Measurements from ENCODE around the gene WDPCP. TPM values are rescaled to one million over a fixed set of nuclear protein-coding genes. Genes with fewer than 3 reads are reported as not detected.

WDPCP gene
- total and polyA plus RNA-seq, 2 of the 4 experiments (the other 2 are of a cell fraction): 2.2 to 10.2 TPM

GRCh38 chr2:63424329-63425078 is 163.8 kb downstream of the WDPCP start:
- H3K36me3 ChIP-seq (ENCODE audit: control insufficient read depth, insufficient read depth, low read length): no peaks in the 10 kb centered on the region
- BruUV-seq (replicated peaks): no TSS peak
- H4K91ac ChIP-seq (ENCODE audit: insufficient read depth, low read depth, low read length): no peak overlapping the region
- dilution Hi-C loops (cut with HindIII; ENCODE audit: low sequenced_read_pairs, unreplicated experiment) (no loop called here), in situ Hi-C loops (cut with MboI; ENCODE audit: low sequenced_read_pairs) (no loop called here), intact Hi-C loops (cut with micrococcal nuclease) (no loop called here)
- no peak overlapping the region for H3K9ac ChIP-seq (ENCODE audit: low read depth, low read length)
- no peak overlapping the region for H3K18ac ChIP-seq (ENCODE audit: low read depth, low read length)
- H4K8ac ChIP-seq (ENCODE audit: low read depth in 2 of 2, low read length in 2 of 2): no peak overlapping the region
- DNase-seq (peak; percentile 41), ATAC-seq (ENCODE audit: low read depth) (peak; percentile 35; the same call in 1 of the 2 replicates)
- WGBS, 2 experiments (ENCODE audit: extremely low coverage in 2 of 2, insufficient read length in 1 of 2): 34% methylated on average over 3 of the region's 15 CpGs; no CpG with 5 or more reads in 1 of the 2 experiments
- no peaks in the 10 kb centered on the region for H4K20me1 ChIP-seq (ENCODE audit: insufficient read depth, low read length)
- H3K14ac ChIP-seq (replicated peaks; ENCODE audit: low read depth, low read length): no peak overlapping the region
- H2AK5ac ChIP-seq (ENCODE audit: low read depth, low read length): no peak overlapping the region
- H2AK9ac ChIP-seq (replicated peaks; ENCODE audit: low read depth, low read length, poor library complexity): no peak overlapping the region
- no peaks in the 10 kb centered on the region for H3K9me3 ChIP-seq (ENCODE audit: control insufficient read depth, insufficient read depth, low read length)
- H3K9me1 ChIP-seq (ENCODE audit: insufficient read depth, low read length): no peaks in the 10 kb centered on the region
- no peak overlapping the region for H3K23ac ChIP-seq (ENCODE audit: low read depth, low read length)
- H3K4me2 ChIP-seq (ENCODE audit: low read depth, low read length): no peak overlapping the region
- H3K4me3 ChIP-seq (ENCODE audit: insufficient read depth, low read depth, low read length): no peak overlapping the region
- H2BK15ac ChIP-seq (ENCODE audit: low read depth, low read length): no peak overlapping the region
- H3K56ac ChIP-seq (ENCODE audit: extremely low read depth, insufficient read depth, low read length): no peak overlapping the region
- H2BK5ac ChIP-seq (ENCODE audit: low read depth, low read length, poor library complexity, severe bottlenecking): no peak overlapping the region
- no peak overlapping the region for H3K27ac ChIP-seq (ENCODE audit: insufficient read depth, low read length)
- H2BK120ac ChIP-seq (ENCODE audit: low read depth, low read length): no peak overlapping the region
- no peaks in the 10 kb centered on the region for H3K4me1 ChIP-seq (ENCODE audit: control insufficient read depth, insufficient read depth, low read length)
- no peak overlapping the region for H4K5ac ChIP-seq (ENCODE audit: low read depth, low read length)
- no peak overlapping the region for H3K4ac ChIP-seq (ENCODE audit: low read depth, low read length)
- H3K79me1 ChIP-seq (ENCODE audit: low read depth in 1 of 2, low read length in 2 of 2): no peaks in the 10 kb centered on the region
- no peak overlapping the region for H2BK20ac ChIP-seq (ENCODE audit: low read depth, low read length)
- no peaks in the 10 kb centered on the region for H3K27me3 ChIP-seq (ENCODE audit: control insufficient read depth, insufficient read depth, low read length)
- CTCF ChIA-PET: interaction anchor here (0.7 to 1.4 kb wide), 3 partner anchors 9 to 46 kb away, joined by 3 to 5 read pairs (median 3); no protein-coding TSS in a partner anchor
- H2AFZ ChIP-seq (replicated peaks; ENCODE audit: low read length, poor library complexity): peak overlapping the region; percentile 74
- POLR2A ChIA-PET (ENCODE audit: unreplicated experiment): no interaction called here
- TF ChIP-seq SMC3 (IDR thresholded peaks at IDR 0.05; ENCODE audit: low read depth, low read length) (peak; percentile 30; the same call in 1 of the 2 replicates), MXI1 (IDR thresholded peaks at IDR 0.05; ENCODE audit: borderline replicate concordance, low read depth, low read length) (no peak), CHD1 (IDR thresholded peaks at IDR 0.05; ENCODE audit: low read depth, low read length) (no peak), NFE2L2 (IDR thresholded peaks at IDR 0.05; ENCODE audit: low read depth, low read length) (no peak), RCOR1 (IDR thresholded peaks at IDR 0.05; ENCODE audit: insufficient replicate concordance, low read length) (no peak), CTCF (conservative IDR thresholded peaks at IDR 0.05; ENCODE audit: low read depth, low read length) (peak; percentile 58), CEBPB (IDR thresholded peaks at IDR 0.05; ENCODE audit: low read depth, low read length) (no peak), RFX5 (IDR thresholded peaks at IDR 0.05; ENCODE audit: low read depth, low read length) (no peak), FOS (IDR thresholded peaks at IDR 0.05; ENCODE audit: low read depth, low read length) (no peak), USF2 (IDR thresholded peaks at IDR 0.05; ENCODE audit: low read depth, low read length) (peak; percentile 53; the same call in 1 of the 2 replicates), MAZ (IDR thresholded peaks at IDR 0.05; ENCODE audit: borderline replicate concordance, low read depth, low read length) (no peak), RAD21 (IDR thresholded peaks at IDR 0.05; ENCODE audit: low read length) (peak; percentile 40), BHLHE40 (IDR thresholded peaks at IDR 0.05; ENCODE audit: low read depth, low read length) (no peak), ELK1 (IDR thresholded peaks at IDR 0.05; ENCODE audit: borderline replicate concordance, low read depth, low read length) (no peak), POLR2A (IDR thresholded peaks at IDR 0.05; ENCODE audit: low read depth, low read length) (no peak)

Measured in IMR-90 (cell line).